PC-9 (cell line): ENCODE data around the gene FAM163B. TPM values are rescaled to one million over a fixed set of nuclear protein-coding genes. Genes with fewer than 3 reads are reported as not detected.
A peak's percentile ranks its signal among the peaks of the same experiment; 100 is the strongest.

Experiments
- BruUV-seq: library from RNA; stranded (reverse); fragments of 400-500 nt; replicated peaks from 2 replicates; lab custom pipeline; 2021; lab: Mats Ljungman, UMichigan
- CTCF ChIA-PET: fragments of 300-600 bp; sonication (Branson Sonifier 250); formaldehyde crosslinking; loops from one replicate; lab custom pipeline; 2022; ENCODE audit warnings: antibody characterized with exemption; lab: Charles Lee
- POLR2A ChIA-PET: fragments of 300-600 bp; sonication (Branson Sonifier 250); formaldehyde crosslinking; loops from one replicate; lab custom pipeline; 2022; ENCODE audit warnings: antibody characterized with exemption; ENCODE audit not compliant: unreplicated experiment; lab: Charles Lee
- DNase-seq, 2 experiments: peaks; one replicate each; pipeline versions ENCODE4 v3.0.0 to v3.0.0-alpha.2; 2015 to 2022; ENCODE audit warnings: mixed read lengths in 1 of 2
- H2AFZ ChIP-seq: fragments of 200-600 bp; sonication (generic); 2 replicates; pipeline ENCODE4 v1.8.1; 2017; ENCODE audit warnings: antibody characterized with exemption
- H3F3A ChIP-seq: fragments of 200-600 bp; sonication (generic); 2 replicates; pipeline ENCODE4 v1.8.1; 2017; ENCODE audit warnings: antibody characterized with exemption, mild to moderate bottlenecking, low read depth; ENCODE audit not compliant: insufficient read depth
- H3K27ac ChIP-seq: fragments of 200-600 bp; sonication (generic); 2 replicates; pipeline ENCODE4 v1.6.1; 2016; ENCODE audit warnings: mixed run types
- H3K27me3 ChIP-seq: fragments of 200-600 bp; sonication (generic); 2 replicates; pipeline ENCODE4 v1.6.1; 2016; ENCODE audit warnings: low read depth, mixed run types; ENCODE audit not compliant: insufficient read depth
- H3K36me3 ChIP-seq: fragments of 200-600 bp; sonication (generic); 2 replicates; pipeline ENCODE4 v1.6.1; 2016; ENCODE audit warnings: low read depth, mixed run types
- H3K4me1 ChIP-seq: fragments of 200-600 bp; sonication (generic); replicated peaks from 2 replicates; pipeline ENCODE4 v1.6.1; 2016; ENCODE audit warnings: mixed run types; ENCODE audit not compliant: insufficient read depth
- H3K4me2 ChIP-seq: fragments of 200-600 bp; sonication (generic); 2 replicates; pipeline ENCODE4 v1.6.1; 2017; ENCODE audit warnings: mixed run types
- H3K4me3 ChIP-seq: fragments of 200-600 bp; sonication (generic); 2 replicates; pipeline ENCODE4 v1.6.1; 2016; ENCODE audit warnings: mixed run types
- H3K79me2 ChIP-seq: fragments of 200-600 bp; sonication (generic); 2 replicates; pipeline ENCODE4 v1.6.1; 2017; ENCODE audit warnings: low read depth, mixed run types
- H3K9me2 ChIP-seq: fragments of 200-600 bp; sonication (generic); 2 replicates; pipeline ENCODE4 v1.8.1; 2017; ENCODE audit warnings: mild to moderate bottlenecking; ENCODE audit not compliant: insufficient read depth
- H3K9me3 ChIP-seq: fragments of 200-600 bp; sonication (generic); 2 replicates; pipeline ENCODE4 v1.8.1; 2016; ENCODE audit warnings: low read depth; ENCODE audit not compliant: insufficient read depth
- H4K20me1 ChIP-seq: fragments of 200-600 bp; sonication (generic); 2 replicates; pipeline ENCODE4 v1.8.1; 2017; ENCODE audit not compliant: insufficient read depth
- EZH2 ChIP-seq: fragments of 200-600 bp; sonication (generic); IDR thresholded peaks from 2 replicates; pipeline ENCODE4 v1.8.0; 2017; ENCODE audit warnings: antibody characterized with exemption, low read depth
- intact Hi-C: fragments of 100-400 bp; cut with micrococcal nuclease; formaldehyde crosslinking; loops from one replicate; pipeline ENCODE4 v1.10.0; 2022; ENCODE audit not compliant: unreplicated experiment
- total RNA-seq: library from RNA; stranded (reverse); gene quantifications from 2 replicates; pipeline ENCODE4 v1.2.3, GENCODE V29; 2021
- TF ChIP-seq, protein P1 (sequence below): fragments of 200-600 bp; sonication (generic); conservative IDR thresholded peaks from 2 replicates; pipeline ENCODE4 v1.6.1; 2017; ENCODE audit warnings: mixed run types, antibody characterized with exemption, mild to moderate bottlenecking, moderate library complexity

FAM163B gene
- total RNA-seq, 1 experiment from 2014 or later: not detected

DNA sequence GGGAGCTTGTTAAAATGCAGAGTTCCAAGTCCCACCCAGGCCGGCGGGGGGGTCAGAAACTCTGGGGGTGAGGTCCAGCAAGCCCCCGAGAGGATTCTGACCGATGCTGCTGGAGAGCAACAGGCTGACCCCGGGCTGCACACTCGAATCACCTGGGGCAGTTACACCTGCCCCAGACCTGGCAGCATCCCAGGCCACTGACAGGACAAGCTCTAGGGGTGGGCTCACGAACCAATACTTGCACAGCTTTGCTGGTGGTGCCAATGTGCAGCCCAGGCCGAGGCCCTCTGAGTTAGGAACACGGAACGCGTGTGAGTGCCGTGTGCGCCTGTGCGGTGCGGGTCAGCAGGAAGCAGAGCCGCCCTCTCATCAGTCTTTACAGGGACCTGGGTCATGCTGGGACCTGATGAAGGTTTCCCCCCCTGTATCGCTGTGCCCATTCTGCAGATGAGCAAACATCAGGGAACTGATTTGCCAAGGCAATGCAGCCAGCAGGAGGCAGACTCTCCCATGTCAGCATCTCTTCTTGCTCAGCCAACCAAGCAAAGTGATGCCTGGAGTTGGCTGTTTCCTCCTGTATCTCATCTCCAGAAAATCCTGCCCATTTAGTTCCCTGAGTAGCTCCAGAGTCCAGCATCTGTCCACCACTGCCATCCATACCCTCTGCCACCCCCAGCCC, 16.3 kb downstream of the FAM163B start:
- no peak for DNase-seq
- Histone ChIP-seq H3K27me3 (peaks cover 68% of the 10 kb centered on the region), H3K4me1 (no peaks in the 10 kb centered on the region), H4K20me1 (no peaks in the 10 kb centered on the region), H3K4me2 (no peak overlapping the region), H3K27ac (no peak overlapping the region), H3K9me3 (peaks cover 6% of the 10 kb centered on the region; the same call in 1 of the 2 replicates), H3K9me2 (no peaks in the 10 kb centered on the region), H3F3A (no peaks in the 10 kb centered on the region), H3K79me2 (no peaks in the 10 kb centered on the region), H2AFZ (no peak overlapping the region), H3K4me3 (no peak overlapping the region), H3K36me3 (no peaks in the 10 kb centered on the region)
- intact Hi-C loops: no loop called here
- no peak for TF ChIP-seq EZH2
- TF ChIP-seq, protein P1, sequence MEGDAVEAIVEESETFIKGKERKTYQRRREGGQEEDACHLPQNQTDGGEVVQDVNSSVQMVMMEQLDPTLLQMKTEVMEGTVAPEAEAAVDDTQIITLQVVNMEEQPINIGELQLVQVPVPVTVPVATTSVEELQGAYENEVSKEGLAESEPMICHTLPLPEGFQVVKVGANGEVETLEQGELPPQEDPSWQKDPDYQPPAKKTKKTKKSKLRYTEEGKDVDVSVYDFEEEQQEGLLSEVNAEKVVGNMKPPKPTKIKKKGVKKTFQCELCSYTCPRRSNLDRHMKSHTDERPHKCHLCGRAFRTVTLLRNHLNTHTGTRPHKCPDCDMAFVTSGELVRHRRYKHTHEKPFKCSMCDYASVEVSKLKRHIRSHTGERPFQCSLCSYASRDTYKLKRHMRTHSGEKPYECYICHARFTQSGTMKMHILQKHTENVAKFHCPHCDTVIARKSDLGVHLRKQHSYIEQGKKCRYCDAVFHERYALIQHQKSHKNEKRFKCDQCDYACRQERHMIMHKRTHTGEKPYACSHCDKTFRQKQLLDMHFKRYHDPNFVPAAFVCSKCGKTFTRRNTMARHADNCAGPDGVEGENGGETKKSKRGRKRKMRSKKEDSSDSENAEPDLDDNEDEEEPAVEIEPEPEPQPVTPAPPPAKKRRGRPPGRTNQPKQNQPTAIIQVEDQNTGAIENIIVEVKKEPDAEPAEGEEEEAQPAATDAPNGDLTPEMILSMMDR: no peak
- POLR2A ChIA-PET: no interaction called here
- CTCF ChIA-PET: interaction anchor here (0.6 kb wide), 1 partner anchor 9 kb away, joined by 6 read pairs; no protein-coding TSS in a partner anchor
- no TSS peak for BruUV-seq

- no peaks in the 10 kb centered on the region for H4K20me1 ChIP-seq
- peaks cover 65% of the 10 kb centered on the region for H3K27me3 ChIP-seq
- no peaks in the 10 kb centered on the region for H3K9me2 ChIP-seq
- peaks cover 3% of the 10 kb centered on the region; the same call in 1 of the 2 replicates for H3K9me3 ChIP-seq
- H3K4me2 ChIP-seq: no peak overlapping the region
- no peaks in the 10 kb centered on the region for H3K79me2 ChIP-seq
- POLR2A ChIA-PET: interaction anchor here (0.6 to 0.7 kb wide), 2 partner anchors 13 to 85 kb away, joined by 4 to 5 read pairs; no protein-coding TSS in a partner anchor
- CTCF ChIA-PET: interaction anchor here (0.7 kb wide), 1 partner anchor 605 kb away, joined by 3 read pairs; no protein-coding TSS in a partner anchor
- no peak overlapping the region for H2AFZ ChIP-seq
- H3K27ac ChIP-seq: no peak overlapping the region
- intact Hi-C loops: no loop called here
- H3K36me3 ChIP-seq: no peaks in the 10 kb centered on the region
- peak in 1 of 2 experiments; percentile 40 for DNase-seq
- TF ChIP-seq EZH2: no peak
- TF ChIP-seq, protein P1: no peak
- no peaks in the 10 kb centered on the region for H3F3A ChIP-seq
- no TSS peak for BruUV-seq
- H3K4me3 ChIP-seq: no peak overlapping the region
- no peaks in the 10 kb centered on the region for H3K4me1 ChIP-seq
Measured at GRCh38 chr9:133591985-133592384, 17.2 kb downstream of the FAM163B start.

DNA sequence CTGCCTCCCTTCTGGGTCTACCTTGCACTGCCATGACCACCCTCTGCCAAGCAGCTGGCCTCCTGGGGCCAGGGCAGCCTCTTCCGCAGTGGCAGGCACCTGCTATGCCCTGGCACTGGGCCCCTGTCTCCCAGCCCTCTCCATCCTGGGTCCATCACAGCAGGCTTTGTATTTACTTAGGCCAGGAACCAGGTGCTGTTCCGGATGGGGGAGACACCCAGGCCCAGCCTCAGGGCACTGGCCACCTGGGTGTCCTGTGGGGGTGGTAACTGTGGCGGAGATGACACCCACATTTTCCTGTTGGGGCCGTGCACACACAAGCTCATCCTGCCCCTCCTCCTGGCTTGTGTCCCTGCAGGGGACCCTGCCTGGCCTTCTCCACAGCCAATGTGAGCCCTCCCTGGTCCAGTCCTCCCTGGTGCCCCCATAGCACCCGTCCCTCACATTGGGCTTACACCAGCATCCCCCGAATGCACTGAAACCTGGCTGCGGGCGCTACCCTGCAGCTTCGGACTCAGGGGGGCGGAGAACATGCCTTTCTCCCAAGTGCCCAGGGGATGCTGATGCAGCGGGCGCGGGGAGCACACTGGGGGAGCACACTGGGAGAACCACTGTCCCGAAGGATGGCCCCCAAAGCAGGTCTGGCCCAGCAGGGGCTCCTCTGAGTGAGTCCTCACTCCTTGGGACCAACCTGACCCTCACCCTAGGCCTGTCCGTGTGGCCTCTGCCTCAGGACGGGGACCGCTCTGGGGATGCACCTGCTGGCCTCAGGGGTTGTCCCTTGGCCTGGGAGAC, 17.9 kb downstream of the FAM163B start:
- H2AFZ ChIP-seq: no peak overlapping the region
- BruUV-seq: no TSS peak
- no peak overlapping the region for H3K4me2 ChIP-seq
- no peaks in the 10 kb centered on the region for H3K9me2 ChIP-seq
- H4K20me1 ChIP-seq: no peaks in the 10 kb centered on the region
- H3F3A ChIP-seq: no peaks in the 10 kb centered on the region
- POLR2A ChIA-PET: interaction anchor here (0.6 kb wide), 1 partner anchor 85 kb away, joined by 5 read pairs; no protein-coding TSS in a partner anchor
- H3K27me3 ChIP-seq: peaks cover 65% of the 10 kb centered on the region
- H3K9me3 ChIP-seq: no peaks in the 10 kb centered on the region
- no peaks in the 10 kb centered on the region for H3K4me1 ChIP-seq
- CTCF ChIA-PET: no interaction called here
- TF ChIP-seq, protein P1: no peak
- no peak for TF ChIP-seq EZH2
- intact Hi-C loops: no loop called here
- H3K4me3 ChIP-seq: no peak overlapping the region
- no peaks in the 10 kb centered on the region for H3K79me2 ChIP-seq
- no peaks in the 10 kb centered on the region for H3K36me3 ChIP-seq
- DNase-seq: no peak
- no peak overlapping the region for H3K27ac ChIP-seq
